ENCODE measurements around the gene UBAC2.

DNA sequence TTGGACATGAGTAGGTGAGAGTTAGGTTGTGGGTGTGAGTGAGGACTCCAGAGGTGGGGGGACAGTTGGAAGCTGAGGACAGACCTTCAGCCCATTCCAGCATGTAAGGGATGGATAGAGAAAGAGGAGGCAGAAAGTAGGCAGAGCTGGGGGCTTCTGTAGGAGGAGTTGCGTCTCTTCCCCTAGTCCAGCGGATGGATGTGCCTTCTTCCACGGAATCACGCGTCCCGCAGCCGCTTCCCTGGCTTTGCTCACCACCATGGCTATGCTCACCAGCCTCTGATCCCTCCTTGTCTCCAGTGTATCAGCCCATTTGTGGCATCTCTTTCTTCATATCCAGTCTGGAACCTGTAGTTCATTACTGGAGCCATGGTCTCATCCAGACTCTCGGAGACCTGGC is 5.6 kb downstream of the UBAC2 start:
- TF ChIP-seq POLR2A (IDR thresholded peaks at IDR 0.05; ENCODE audit: low read depth, low read length), result no peak
- no peak for TF ChIP-seq POU2F2 (IDR thresholded peaks at IDR 0.05; ENCODE audit: low read depth, low read length)
